HepG2 (cell line): ENCODE measurements around the gene CDYL.

Experiments used
- CTCF ChIP-seq: sonication (generic); formaldehyde crosslinking; IDR thresholded peaks from 2 replicates; pipeline ENCODE4 v1.5.0; 2020; ENCODE audit warnings: mild to moderate bottlenecking, missing genetic modification reagents, moderate library complexity
- EED ChIP-seq: sonication (generic); formaldehyde crosslinking; IDR thresholded peaks from 2 replicates; pipeline ENCODE4 v1.5.0; 2020; ENCODE audit warnings: mild to moderate bottlenecking, missing genetic modification reagents
- ETS1 ChIP-seq: sonication (generic); formaldehyde crosslinking; IDR thresholded peaks from 2 replicates; pipeline ENCODE4 v1.4.0; 2020; ENCODE audit warnings: missing genetic modification reagents
- HNRNPH1 ChIP-seq: fragments of 200-400 bp; formaldehyde crosslinking; optimal IDR thresholded peaks from 2 replicates; pipeline ENCODE3; 2017; ENCODE audit warnings: mild to moderate bottlenecking, low read depth, low read length
- JUN ChIP-seq: sonication (generic); formaldehyde crosslinking; IDR thresholded peaks from 2 replicates; pipeline ENCODE4 v1.4.0; 2020; ENCODE audit warnings: mild to moderate bottlenecking, missing genetic modification reagents
- NR1H2 ChIP-seq: sonication (generic); formaldehyde crosslinking; IDR thresholded peaks from 2 replicates; pipeline ENCODE4 v1.8.1; 2022; ENCODE audit warnings: low read depth, missing genetic modification reagents, borderline replicate concordance
- NR2F6 ChIP-seq, 2 experiments: IDR thresholded peaks; 2 replicates each; pipeline ENCODE4 v1.6.1; 2016; ENCODE audit warnings: antibody characterized with exemption in 1 of 2, mild to moderate bottlenecking in 1 of 2
- RXRB ChIP-seq: IDR thresholded peaks from 2 replicates; pipeline ENCODE4 v1.6.1; 2016; ENCODE audit warnings: borderline replicate concordance, missing genetic modification reagents, missing compliant biosample characterization
- SRF ChIP-seq: IDR thresholded peaks from 2 replicates; pipeline ENCODE4 v1.6.1; 2011; ENCODE audit warnings: mild to moderate bottlenecking, low read depth, low read length, moderate library complexity
- ZNF225 ChIP-seq: sonication (generic); formaldehyde crosslinking; IDR thresholded peaks from 2 replicates; pipeline ENCODE4 v1.4.0; 2020; ENCODE audit warnings: mild to moderate bottlenecking, missing genetic modification reagents
- ZNF660 ChIP-seq: sonication (generic); formaldehyde crosslinking; IDR thresholded peaks from 2 replicates; pipeline ENCODE4 v1.5.1; 2020; ENCODE audit warnings: mild to moderate bottlenecking, low read depth, missing genetic modification reagents, borderline replicate concordance
- TF ChIP-seq, protein P1 (sequence below): sonication (generic); formaldehyde crosslinking; IDR thresholded peaks from 2 replicates; pipeline ENCODE4 v1.4.0; 2020; ENCODE audit warnings: missing genetic modification reagents

DNA sequence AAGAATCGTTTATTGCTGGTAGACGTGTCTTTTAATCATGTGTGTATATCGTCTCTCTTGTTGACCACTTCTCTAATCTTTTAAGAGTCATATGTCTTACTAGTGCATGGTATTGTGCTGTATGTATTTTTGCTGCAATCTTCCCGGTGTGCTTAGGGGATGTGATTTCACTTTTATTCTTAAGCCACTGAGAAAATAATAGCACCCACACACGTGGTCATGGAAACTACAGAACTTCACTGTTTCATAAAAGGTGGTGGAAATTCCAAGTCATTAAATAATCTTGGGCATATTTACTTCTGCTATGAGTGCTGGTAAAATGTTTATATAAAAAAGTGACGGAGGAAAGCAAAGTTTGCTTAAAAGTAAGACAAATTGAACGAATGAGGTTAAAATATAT is 3.0 kb upstream of the CDYL start:
- TF ChIP-seq, protein P1, sequence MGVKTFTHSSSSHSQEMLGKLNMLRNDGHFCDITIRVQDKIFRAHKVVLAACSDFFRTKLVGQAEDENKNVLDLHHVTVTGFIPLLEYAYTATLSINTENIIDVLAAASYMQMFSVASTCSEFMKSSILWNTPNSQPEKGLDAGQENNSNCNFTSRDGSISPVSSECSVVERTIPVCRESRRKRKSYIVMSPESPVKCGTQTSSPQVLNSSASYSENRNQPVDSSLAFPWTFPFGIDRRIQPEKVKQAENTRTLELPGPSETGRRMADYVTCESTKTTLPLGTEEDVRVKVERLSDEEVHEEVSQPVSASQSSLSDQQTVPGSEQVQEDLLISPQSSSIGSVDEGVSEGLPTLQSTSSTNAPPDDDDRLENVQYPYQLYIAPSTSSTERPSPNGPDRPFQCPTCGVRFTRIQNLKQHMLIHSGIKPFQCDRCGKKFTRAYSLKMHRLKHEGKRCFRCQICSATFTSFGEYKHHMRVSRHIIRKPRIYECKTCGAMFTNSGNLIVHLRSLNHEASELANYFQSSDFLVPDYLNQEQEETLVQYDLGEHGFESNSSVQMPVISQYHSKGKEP (CRISPR knock-in tag) = no peak
- TF ChIP-seq EED (CRISPR knock-in tag) = no peak
- no peak for TF ChIP-seq ZNF225 (CRISPR knock-in tag)
- no peak for TF ChIP-seq CTCF (CRISPR knock-in tag)
- TF ChIP-seq ETS1 = no peak
- no peak for TF ChIP-seq JUN
- no peak for TF ChIP-seq HNRNPH1
- TF ChIP-seq ZNF660 (CRISPR knock-in tag) = no peak
- no peak for TF ChIP-seq RXRB (CRISPR knock-in tag)
- TF ChIP-seq NR1H2 (CRISPR knock-in tag) = no peak
- TF ChIP-seq NR2F6 (IDR thresholded peaks at IDR 0.05) = no peak
- TF ChIP-seq NR2F6 (CRISPR knock-in tag; IDR thresholded peaks at IDR 0.05) = no peak
- TF ChIP-seq SRF = no peak
